A549 (cell line): ENCODE results near the gene NEGR1.

ENCODE experiments used
- CHD2 ChIP-seq: fragments of 150-350 bp; IDR thresholded peaks from 2 replicates; pipeline ENCODE4 v1.6.1; 2014; ENCODE audit warnings: low read length; ENCODE audit not compliant: partially characterized antibody
- EHMT2 ChIP-seq: fragments of 200-600 bp; sonication (generic); IDR thresholded peaks from 2 replicates; pipeline ENCODE4 v1.6.1; 2016; ENCODE audit warnings: antibody characterized with exemption, low read depth, mild to moderate bottlenecking, moderate library complexity
- ELK1 ChIP-seq: fragments of 150-350 bp; IDR thresholded peaks from 2 replicates; pipeline ENCODE4 v1.6.1; 2014; ENCODE audit warnings: low read depth, mild to moderate bottlenecking, low read length
- EP300 ChIP-seq, 2 experiments: fragments of >200 bp; sonication (Bioruptor Twin); formaldehyde crosslinking; IDR thresholded peaks; 2 replicates in 1 of 2; 3 replicates in 1 of 2; pipeline ENCODE4 v1.6.1; 2016 to 2017
- HOXA7 ChIP-seq: fragments of 250-450 bp; sonication (Bioruptor Pico); IDR thresholded peaks from 2 replicates; pipeline ENCODE4 v1.5.0; 2020; ENCODE audit warnings: mild to moderate bottlenecking, moderate library complexity
- MAFK ChIP-seq: fragments of 450-650 bp; IDR thresholded peaks from 2 replicates; pipeline ENCODE4 v1.6.1; 2014; ENCODE audit not compliant: partially characterized antibody
- RAD21 ChIP-seq, 2 experiments: fragments of >200 bp in 1 of 2; sonication (Bioruptor Twin) in 1 of 2; formaldehyde crosslinking in 1 of 2; IDR thresholded peaks in 1 of 2; conservative IDR thresholded peaks in 1 of 2; 2 replicates in 1 of 2; 3 replicates in 1 of 2; pipeline ENCODE4 v1.6.1; 2012 to 2018; ENCODE audit warnings: inconsistent platforms in 1 of 2
- RARB ChIP-seq: fragments of 250-450 bp; sonication (Bioruptor Pico); IDR thresholded peaks from 2 replicates; pipeline ENCODE4 v1.8.0; 2021; ENCODE audit warnings: mild to moderate bottlenecking, moderate library complexity
- RCOR1 ChIP-seq: fragments of 150-350 bp; IDR thresholded peaks from 2 replicates; pipeline ENCODE4 v1.6.1; 2014; ENCODE audit warnings: antibody characterized with exemption, low read length, low read depth
- REST ChIP-seq: fragments of 200-600 bp; sonication (generic); IDR thresholded peaks from 2 replicates; pipeline ENCODE4 v1.6.1; 2016; ENCODE audit warnings: antibody characterized with exemption, mild to moderate bottlenecking, moderate library complexity
- TF ChIP-seq, protein P1 (sequence below): fragments of >200 bp; sonication (Bioruptor Twin); formaldehyde crosslinking; IDR thresholded peaks from 3 replicates; pipeline ENCODE4 v1.5.1; 2016
- TF ChIP-seq, protein P2 (sequence below): fragments of 450-650 bp; IDR thresholded peaks from 2 replicates; pipeline ENCODE4 v1.6.1; 2014; ENCODE audit warnings: antibody characterized with exemption
- TF ChIP-seq, protein P3 (sequence below): IDR thresholded peaks from 2 replicates; pipeline ENCODE4 v1.6.1; 2012; ENCODE audit warnings: low read depth, borderline replicate concordance

DNA sequence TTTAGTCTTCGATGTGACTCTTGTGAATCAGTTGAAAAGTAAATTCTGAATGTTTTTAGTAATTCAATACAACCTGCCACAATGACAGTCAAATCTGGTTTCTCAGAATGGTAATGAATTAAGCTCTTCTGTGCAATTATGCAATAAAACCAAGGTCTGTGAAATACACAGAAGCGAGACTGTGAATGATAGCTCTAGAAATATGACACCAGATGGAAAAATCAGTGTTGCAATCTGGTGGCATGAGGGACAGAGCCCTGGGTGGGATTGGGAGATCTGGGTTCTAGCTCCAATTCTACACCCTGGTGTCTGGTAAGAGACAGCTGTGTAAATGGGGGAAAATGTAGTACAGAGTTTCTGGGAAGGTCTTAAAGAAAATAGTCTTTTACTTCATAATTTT is 615.1 kb downstream of the NEGR1 start:
- no peak for TF ChIP-seq EP300 (IDR thresholded peaks at IDR 0.05)
- TF ChIP-seq, protein P1, sequence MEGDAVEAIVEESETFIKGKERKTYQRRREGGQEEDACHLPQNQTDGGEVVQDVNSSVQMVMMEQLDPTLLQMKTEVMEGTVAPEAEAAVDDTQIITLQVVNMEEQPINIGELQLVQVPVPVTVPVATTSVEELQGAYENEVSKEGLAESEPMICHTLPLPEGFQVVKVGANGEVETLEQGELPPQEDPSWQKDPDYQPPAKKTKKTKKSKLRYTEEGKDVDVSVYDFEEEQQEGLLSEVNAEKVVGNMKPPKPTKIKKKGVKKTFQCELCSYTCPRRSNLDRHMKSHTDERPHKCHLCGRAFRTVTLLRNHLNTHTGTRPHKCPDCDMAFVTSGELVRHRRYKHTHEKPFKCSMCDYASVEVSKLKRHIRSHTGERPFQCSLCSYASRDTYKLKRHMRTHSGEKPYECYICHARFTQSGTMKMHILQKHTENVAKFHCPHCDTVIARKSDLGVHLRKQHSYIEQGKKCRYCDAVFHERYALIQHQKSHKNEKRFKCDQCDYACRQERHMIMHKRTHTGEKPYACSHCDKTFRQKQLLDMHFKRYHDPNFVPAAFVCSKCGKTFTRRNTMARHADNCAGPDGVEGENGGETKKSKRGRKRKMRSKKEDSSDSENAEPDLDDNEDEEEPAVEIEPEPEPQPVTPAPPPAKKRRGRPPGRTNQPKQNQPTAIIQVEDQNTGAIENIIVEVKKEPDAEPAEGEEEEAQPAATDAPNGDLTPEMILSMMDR = no peak
- no peak for TF ChIP-seq MAFK
- no peak for TF ChIP-seq RCOR1
- no peak for TF ChIP-seq HOXA7 (CRISPR knock-in tag)
- TF ChIP-seq, protein P2, sequence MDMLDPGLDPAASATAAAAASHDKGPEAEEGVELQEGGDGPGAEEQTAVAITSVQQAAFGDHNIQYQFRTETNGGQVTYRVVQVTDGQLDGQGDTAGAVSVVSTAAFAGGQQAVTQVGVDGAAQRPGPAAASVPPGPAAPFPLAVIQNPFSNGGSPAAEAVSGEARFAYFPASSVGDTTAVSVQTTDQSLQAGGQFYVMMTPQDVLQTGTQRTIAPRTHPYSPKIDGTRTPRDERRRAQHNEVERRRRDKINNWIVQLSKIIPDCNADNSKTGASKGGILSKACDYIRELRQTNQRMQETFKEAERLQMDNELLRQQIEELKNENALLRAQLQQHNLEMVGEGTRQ = no peak
- TF ChIP-seq CHD2 = no peak
- TF ChIP-seq EHMT2 = no peak
- TF ChIP-seq RARB (CRISPR knock-in tag) = no peak
- TF ChIP-seq, protein P3, sequence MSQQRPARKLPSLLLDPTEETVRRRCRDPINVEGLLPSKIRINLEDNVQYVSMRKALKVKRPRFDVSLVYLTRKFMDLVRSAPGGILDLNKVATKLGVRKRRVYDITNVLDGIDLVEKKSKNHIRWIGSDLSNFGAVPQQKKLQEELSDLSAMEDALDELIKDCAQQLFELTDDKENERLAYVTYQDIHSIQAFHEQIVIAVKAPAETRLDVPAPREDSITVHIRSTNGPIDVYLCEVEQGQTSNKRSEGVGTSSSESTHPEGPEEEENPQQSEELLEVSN = no peak
- no peak for TF ChIP-seq ELK1
- no peak for TF ChIP-seq REST
- TF ChIP-seq RAD21 (conservative IDR thresholded peaks at IDR 0.05 in 1 of 2, IDR thresholded peaks at IDR 0.05 in 1 of 2) = no peak
